HEK293 (cell line): ENCODE data around the gene MMP21.

Experiments
- EGR2 ChIP-seq: fragments of 450-650 bp; formaldehyde crosslinking; IDR thresholded peaks from 2 replicates; pipeline ENCODE4 v1.5.1; 2016; ENCODE audit warnings: low read depth, missing biosample characterization, missing genetic modification characterization
- GLIS2 ChIP-seq: fragments of 450-650 bp; formaldehyde crosslinking; IDR thresholded peaks from 2 replicates; pipeline ENCODE4 v1.5.1; 2016; ENCODE audit warnings: missing biosample characterization, missing genetic modification characterization
- HOXC10 ChIP-seq: sonication (generic); formaldehyde crosslinking; IDR thresholded peaks from 2 replicates; pipeline ENCODE4 v1.8.1; 2023; ENCODE audit warnings: mild to moderate bottlenecking, missing genetic modification reagents
- HOXD13 ChIP-seq: sonication (generic); formaldehyde crosslinking; IDR thresholded peaks from 2 replicates; pipeline ENCODE4 v1.8.0; 2022; ENCODE audit warnings: missing genetic modification reagents, borderline replicate concordance
- KLF8 ChIP-seq: fragments of 450-650 bp; formaldehyde crosslinking; IDR thresholded peaks from 2 replicates; pipeline ENCODE4 v1.5.1; 2016; ENCODE audit warnings: missing biosample characterization, missing genetic modification characterization
- KLF9 ChIP-seq: fragments of 450-650 bp; formaldehyde crosslinking; IDR thresholded peaks from 2 replicates; pipeline ENCODE4 v1.5.1; 2016; ENCODE audit warnings: missing biosample characterization, missing genetic modification characterization, low read depth
- OSR2 ChIP-seq: fragments of 450-650 bp; formaldehyde crosslinking; IDR thresholded peaks from 2 replicates; pipeline ENCODE4 v1.5.1; 2016; ENCODE audit warnings: missing biosample characterization, missing genetic modification characterization
- SALL2 ChIP-seq: fragments of 450-650 bp; formaldehyde crosslinking; IDR thresholded peaks from 2 replicates; pipeline ENCODE4 v1.5.0; 2017; ENCODE audit warnings: missing biosample characterization, mild to moderate bottlenecking, missing genetic modification characterization, borderline replicate concordance
- SETDB1 ChIP-seq: IDR thresholded peaks from one replicate; pipeline ENCODE4 v1.6.1; 2017; ENCODE audit warnings: mild to moderate bottlenecking, low read length, moderate library complexity, mixed read lengths; ENCODE audit not compliant: insufficient read length
- ZBTB21 ChIP-seq: fragments of 450-650 bp; formaldehyde crosslinking; IDR thresholded peaks from 2 replicates; pipeline ENCODE4 v1.5.1; 2017; ENCODE audit warnings: missing biosample characterization, missing genetic modification characterization
- ZBTB49 ChIP-seq: fragments of 450-650 bp; formaldehyde crosslinking; IDR thresholded peaks from 2 replicates; pipeline ENCODE4 v1.5.1; 2016; ENCODE audit warnings: missing biosample characterization, missing genetic modification characterization, low read depth
- ZNF114 ChIP-seq: fragments of 450-650 bp; formaldehyde crosslinking; IDR thresholded peaks from 2 replicates; pipeline ENCODE4 v1.5.0; 2017; ENCODE audit warnings: missing biosample characterization, missing genetic modification characterization
- ZNF302 ChIP-seq: fragments of 450-650 bp; formaldehyde crosslinking; IDR thresholded peaks from 2 replicates; pipeline ENCODE4 v1.5.1; 2016; ENCODE audit warnings: missing biosample characterization, missing genetic modification characterization, low read depth
- ZNF433 ChIP-seq: fragments of 450-650 bp; formaldehyde crosslinking; IDR thresholded peaks from 2 replicates; pipeline ENCODE4 v1.5.1; 2016; ENCODE audit warnings: missing biosample characterization, missing genetic modification characterization, low read depth
- ZNF510 ChIP-seq: fragments of 450-650 bp; formaldehyde crosslinking; IDR thresholded peaks from 2 replicates; pipeline ENCODE4 v1.5.1; 2018; ENCODE audit warnings: mild to moderate bottlenecking, missing genetic modification characterization, missing biosample characterization; ENCODE audit not compliant: insufficient replicate concordance
- ZNF548 ChIP-seq: fragments of 450-650 bp; formaldehyde crosslinking; IDR thresholded peaks from 2 replicates; pipeline ENCODE4 v1.5.1; 2016; ENCODE audit warnings: missing biosample characterization, missing genetic modification characterization
- ZNF555 ChIP-seq: fragments of 450-650 bp; formaldehyde crosslinking; conservative IDR thresholded peaks from 2 replicates; pipeline ENCODE4 v1.5.1; 2017; ENCODE audit warnings: missing biosample characterization, mild to moderate bottlenecking, missing genetic modification characterization, inconsistent platforms
- ZNF558 ChIP-seq: fragments of 450-650 bp; formaldehyde crosslinking; IDR thresholded peaks from 2 replicates; pipeline ENCODE4 v1.5.1; 2016; ENCODE audit warnings: missing biosample characterization, missing genetic modification characterization
- ZNF580 ChIP-seq: fragments of 450-650 bp; formaldehyde crosslinking; IDR thresholded peaks from 2 replicates; pipeline ENCODE4 v1.5.1; 2016; ENCODE audit warnings: missing biosample characterization, missing genetic modification characterization
- ZNF585B ChIP-seq: fragments of 450-650 bp; formaldehyde crosslinking; IDR thresholded peaks from 2 replicates; pipeline ENCODE4 v1.5.1; 2016; ENCODE audit warnings: missing biosample characterization, missing genetic modification characterization
- ZNF596 ChIP-seq: fragments of 450-650 bp; IDR thresholded peaks from 2 replicates; pipeline ENCODE4 v1.5.0; 2018; ENCODE audit warnings: missing biosample characterization, mild to moderate bottlenecking, missing genetic modification characterization, moderate library complexity
- ZNF658 ChIP-seq: fragments of 450-650 bp; formaldehyde crosslinking; IDR thresholded peaks from 2 replicates; pipeline ENCODE4; 2016; ENCODE audit warnings: missing biosample characterization, missing genetic modification characterization
- ZNF664 ChIP-seq: fragments of 450-650 bp; formaldehyde crosslinking; IDR thresholded peaks from 2 replicates; pipeline ENCODE4 v1.5.1; 2016; ENCODE audit warnings: missing biosample characterization, missing genetic modification characterization
- ZNF701 ChIP-seq: fragments of 450-650 bp; formaldehyde crosslinking; IDR thresholded peaks from 2 replicates; pipeline ENCODE4 v1.5.1; 2016; ENCODE audit warnings: missing biosample characterization, missing genetic modification characterization
- ZNF785 ChIP-seq: fragments of 450-650 bp; formaldehyde crosslinking; IDR thresholded peaks from 2 replicates; pipeline ENCODE4 v1.5.1; 2016; ENCODE audit warnings: missing biosample characterization, missing genetic modification characterization
- ZNF792 ChIP-seq: fragments of 450-650 bp; formaldehyde crosslinking; IDR thresholded peaks from 2 replicates; pipeline ENCODE4 v1.5.1; 2016; ENCODE audit warnings: missing biosample characterization, missing genetic modification characterization
- TF ChIP-seq, protein P1 (sequence below): fragments of 450-650 bp; formaldehyde crosslinking; IDR thresholded peaks from 2 replicates; pipeline ENCODE4 v1.5.1; 2016; ENCODE audit warnings: missing biosample characterization, missing genetic modification characterization
- TF ChIP-seq, protein P2 (sequence below): fragments of 450-650 bp; formaldehyde crosslinking; IDR thresholded peaks from 2 replicates; pipeline ENCODE4 v1.5.1; 2016; ENCODE audit warnings: missing biosample characterization, missing genetic modification characterization
- TF ChIP-seq, protein P3 (sequence below): fragments of 450-650 bp; formaldehyde crosslinking; IDR thresholded peaks from 2 replicates; pipeline ENCODE4 v1.5.1; 2016; ENCODE audit warnings: missing biosample characterization, missing genetic modification characterization

Gene MMP21

DNA sequence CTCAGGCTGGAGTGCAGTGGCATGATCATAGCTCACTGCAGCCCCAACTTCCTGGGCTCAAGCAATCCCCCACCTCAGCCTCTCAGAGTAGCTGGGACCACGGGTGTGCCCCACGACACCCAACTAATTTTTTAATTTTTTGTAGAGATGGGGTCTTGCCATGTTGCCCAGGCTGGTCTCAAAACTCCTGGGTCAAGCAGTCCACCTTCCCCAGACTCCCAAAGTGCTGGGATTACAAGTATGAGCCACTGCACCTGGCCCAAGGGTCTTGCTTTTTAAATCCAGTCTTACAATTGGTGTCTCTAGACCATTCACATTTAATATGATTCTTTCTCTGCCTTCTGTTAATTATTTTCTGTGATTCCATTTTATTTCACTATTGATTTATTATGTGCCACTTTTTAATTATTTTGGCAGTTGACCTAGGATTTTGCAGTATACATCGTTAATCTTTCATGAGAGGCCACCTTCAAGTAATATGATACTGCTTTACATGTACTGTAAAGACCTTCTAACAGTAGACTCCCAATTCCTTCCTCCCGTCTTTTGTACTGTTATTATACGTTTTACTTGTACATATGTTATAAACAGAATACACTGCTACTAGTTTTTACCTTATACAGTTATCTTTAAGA is 18.7 kb downstream of the MMP21 start (continued):
- TF ChIP-seq ZNF302 (tag by site-specific recombination), result no peak
- no peak for TF ChIP-seq HOXC10 (CRISPR knock-in tag)
- no peak for TF ChIP-seq ZBTB49 (tag by site-specific recombination)
- no peak for TF ChIP-seq GLIS2 (tag by site-specific recombination)
- TF ChIP-seq ZNF596 (tag by site-specific recombination), result no peak
- TF ChIP-seq OSR2 (tag by site-specific recombination), result peak; percentile 86
- no peak for TF ChIP-seq SALL2 (tag by site-specific recombination)
- no peak for TF ChIP-seq KLF9
- peak; percentile 37; the same call in 1 of the 2 replicates for TF ChIP-seq KLF8 (tag by site-specific recombination)
- TF ChIP-seq ZNF510 (tag by site-specific recombination), result no peak
- no peak for TF ChIP-seq ZNF701
- TF ChIP-seq EGR2 (tag by site-specific recombination), result no peak
- TF ChIP-seq ZNF792 (tag by site-specific recombination), result no peak
- TF ChIP-seq ZNF785 (tag by site-specific recombination), result no peak
- TF ChIP-seq ZNF658 (tag by site-specific recombination), result no peak
- no peak for TF ChIP-seq ZNF664 (tag by site-specific recombination)
- no peak for TF ChIP-seq ZNF555 (tag by site-specific recombination)
- TF ChIP-seq ZNF114 (tag by site-specific recombination), result no peak
- no peak for TF ChIP-seq ZNF585B (tag by site-specific recombination)
- TF ChIP-seq HOXD13, result no peak
- TF ChIP-seq, protein P1, sequence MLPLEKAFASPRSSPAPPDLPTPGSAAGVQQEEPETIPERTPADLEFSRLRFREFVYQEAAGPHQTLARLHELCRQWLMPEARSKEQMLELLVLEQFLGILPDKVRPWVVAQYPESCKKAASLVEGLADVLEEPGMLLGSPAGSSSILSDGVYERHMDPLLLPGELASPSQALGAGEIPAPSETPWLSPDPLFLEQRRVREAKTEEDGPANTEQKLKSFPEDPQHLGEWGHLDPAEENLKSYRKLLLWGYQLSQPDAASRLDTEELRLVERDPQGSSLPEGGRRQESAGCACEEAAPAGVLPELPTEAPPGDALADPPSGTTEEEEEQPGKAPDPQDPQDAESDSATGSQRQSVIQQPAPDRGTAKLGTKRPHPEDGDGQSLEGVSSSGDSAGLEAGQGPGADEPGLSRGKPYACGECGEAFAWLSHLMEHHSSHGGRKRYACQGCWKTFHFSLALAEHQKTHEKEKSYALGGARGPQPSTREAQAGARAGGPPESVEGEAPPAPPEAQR (tag by site-specific recombination), result no peak
- TF ChIP-seq, protein P2, sequence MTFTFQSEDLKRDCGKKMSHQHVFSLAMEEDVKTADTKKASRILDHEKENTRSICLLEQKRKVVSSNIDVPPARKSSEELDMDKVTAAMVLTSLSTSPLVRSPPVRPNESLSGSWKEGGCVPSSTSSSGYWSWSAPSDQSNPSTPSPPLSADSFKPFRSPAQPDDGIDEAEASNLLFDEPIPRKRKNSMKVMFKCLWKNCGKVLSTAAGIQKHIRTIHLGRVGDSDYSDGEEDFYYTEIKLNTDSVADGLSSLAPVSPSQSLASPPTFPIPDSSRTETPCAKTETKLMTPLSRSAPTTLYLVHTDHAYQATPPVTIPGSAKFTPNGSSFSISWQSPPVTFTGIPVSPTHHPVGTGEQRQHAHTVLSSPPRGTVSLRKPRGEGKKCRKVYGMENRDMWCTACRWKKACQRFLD (tag by site-specific recombination), result no peak
- no peak for TF ChIP-seq ZNF580 (tag by site-specific recombination)
- TF ChIP-seq ZNF433 (tag by site-specific recombination), result no peak
- TF ChIP-seq ZNF548 (tag by site-specific recombination), result no peak
- TF ChIP-seq, protein P3, sequence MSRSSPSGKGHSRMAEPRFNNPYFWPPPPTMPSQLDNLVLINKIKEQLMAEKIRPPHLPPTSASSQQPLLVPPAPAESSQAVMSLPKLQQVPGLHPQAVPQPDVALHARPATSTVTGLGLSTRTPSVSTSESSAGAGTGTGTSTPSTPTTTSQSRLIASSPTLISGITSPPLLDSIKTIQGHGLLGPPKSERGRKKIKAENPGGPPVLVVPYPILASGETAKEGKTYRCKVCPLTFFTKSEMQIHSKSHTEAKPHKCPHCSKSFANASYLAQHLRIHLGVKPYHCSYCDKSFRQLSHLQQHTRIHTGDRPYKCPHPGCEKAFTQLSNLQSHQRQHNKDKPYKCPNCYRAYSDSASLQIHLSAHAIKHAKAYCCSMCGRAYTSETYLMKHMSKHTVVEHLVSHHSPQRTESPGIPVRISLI, result no peak
- TF ChIP-seq ZBTB21 (tag by site-specific recombination), result no peak
- TF ChIP-seq SETDB1, result no peak
- no peak for TF ChIP-seq ZNF558 (tag by site-specific recombination)
